Measurements from ENCODE around the gene RC3H2. TPM values are rescaled to one million over a fixed set of nuclear protein-coding genes. Genes with fewer than 3 reads are reported as not detected.

Gene RC3H2
- total RNA-seq, 3 donors from 2014 or later, result 32.0 to 56.3 (median 33.0) TPM

- TF ChIP-seq, protein P1, sequence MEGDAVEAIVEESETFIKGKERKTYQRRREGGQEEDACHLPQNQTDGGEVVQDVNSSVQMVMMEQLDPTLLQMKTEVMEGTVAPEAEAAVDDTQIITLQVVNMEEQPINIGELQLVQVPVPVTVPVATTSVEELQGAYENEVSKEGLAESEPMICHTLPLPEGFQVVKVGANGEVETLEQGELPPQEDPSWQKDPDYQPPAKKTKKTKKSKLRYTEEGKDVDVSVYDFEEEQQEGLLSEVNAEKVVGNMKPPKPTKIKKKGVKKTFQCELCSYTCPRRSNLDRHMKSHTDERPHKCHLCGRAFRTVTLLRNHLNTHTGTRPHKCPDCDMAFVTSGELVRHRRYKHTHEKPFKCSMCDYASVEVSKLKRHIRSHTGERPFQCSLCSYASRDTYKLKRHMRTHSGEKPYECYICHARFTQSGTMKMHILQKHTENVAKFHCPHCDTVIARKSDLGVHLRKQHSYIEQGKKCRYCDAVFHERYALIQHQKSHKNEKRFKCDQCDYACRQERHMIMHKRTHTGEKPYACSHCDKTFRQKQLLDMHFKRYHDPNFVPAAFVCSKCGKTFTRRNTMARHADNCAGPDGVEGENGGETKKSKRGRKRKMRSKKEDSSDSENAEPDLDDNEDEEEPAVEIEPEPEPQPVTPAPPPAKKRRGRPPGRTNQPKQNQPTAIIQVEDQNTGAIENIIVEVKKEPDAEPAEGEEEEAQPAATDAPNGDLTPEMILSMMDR (IDR thresholded peaks at IDR 0.05), result no peak
- intact Hi-C loops (cut with DNase I, micrococcal nuclease), result no loop called here
- Histone ChIP-seq H3K36me3 (ENCODE audit: low read depth) (no peaks in the 10 kb centered on the region), H3K4me3 (peak within 1 kb of the TSS; percentile 56), H3K9me3 (no peaks in the 10 kb centered on the region), H3K4me1 (ENCODE audit: low read depth) (peaks cover 25% of the 10 kb centered on the region)
- DNase-seq, result peak; percentile 99 to 100 (median 99)
- ATAC-seq, result peak; percentile 97
Observed at GRCh38 chr9:122940749-122941581, 35.8 kb upstream of the RC3H2 start, which contains the start of gene RABGAP1. Gene RABGAP1, plus strand, starts transcription at chr9:122941020. Its CDS starts 16,040 bp downstream, at chr9:122957060.

DNA sequence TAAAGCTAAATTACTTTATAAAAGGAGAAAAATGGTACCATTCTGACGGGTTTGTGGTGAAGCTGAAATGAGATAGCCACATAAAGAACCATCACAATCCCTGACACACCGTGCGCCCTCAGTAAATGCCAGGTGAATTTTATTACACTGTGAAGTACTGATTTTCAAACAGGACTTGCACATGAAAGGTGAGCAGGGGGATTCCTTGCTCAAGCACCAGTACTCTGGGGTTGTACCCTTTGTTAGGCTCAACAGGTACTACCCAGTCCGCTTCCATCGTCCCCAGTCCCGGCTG, 35.2 kb upstream of the RC3H2 start:
- intact Hi-C loops (cut with DNase I, micrococcal nuclease), result no loop called here
- peaks cover 24% of the 10 kb centered on the region for H3K4me1 ChIP-seq (ENCODE audit: low read depth)
- peak overlapping the region; percentile 56 for H3K4me3 ChIP-seq
- H3K9me3 ChIP-seq, result no peaks in the 10 kb centered on the region
- DNase-seq (no peak), ATAC-seq (no peak)
- TF ChIP-seq, protein P1 (IDR thresholded peaks at IDR 0.05), result no peak
- no peaks in the 10 kb centered on the region for H3K36me3 ChIP-seq (ENCODE audit: low read depth)

DNA sequence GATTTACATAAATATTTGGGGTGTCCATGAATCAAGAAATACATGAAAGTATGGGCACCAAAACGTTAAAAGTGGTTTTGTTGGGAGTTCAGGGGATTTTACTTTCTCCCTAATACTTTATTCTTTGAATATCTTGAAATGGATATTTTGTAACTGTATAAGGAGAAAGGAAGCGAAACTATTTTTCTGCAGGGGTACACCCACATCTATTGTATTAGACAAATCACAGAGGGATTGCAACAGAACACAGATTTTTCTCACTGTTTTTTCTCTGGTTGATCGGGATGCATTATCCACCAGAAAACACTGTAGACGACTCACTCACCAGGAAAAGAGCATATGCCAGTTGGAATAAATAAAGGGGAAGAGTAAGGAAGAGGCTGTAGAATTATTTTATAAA, 34.4 kb upstream of the RC3H2 start:
- Histone ChIP-seq H3K4me1 (ENCODE audit: low read depth) (peaks cover 20% of the 10 kb centered on the region), H3K9me3 (no peaks in the 10 kb centered on the region), H3K4me3 (no peak overlapping the region), H3K36me3 (ENCODE audit: low read depth) (no peaks in the 10 kb centered on the region)
- ATAC-seq, result no peak
- TF ChIP-seq, protein P1 (IDR thresholded peaks at IDR 0.05), result no peak
- intact Hi-C loops (cut with DNase I, micrococcal nuclease), result no loop called here
- DNase-seq, result no peak

DNA sequence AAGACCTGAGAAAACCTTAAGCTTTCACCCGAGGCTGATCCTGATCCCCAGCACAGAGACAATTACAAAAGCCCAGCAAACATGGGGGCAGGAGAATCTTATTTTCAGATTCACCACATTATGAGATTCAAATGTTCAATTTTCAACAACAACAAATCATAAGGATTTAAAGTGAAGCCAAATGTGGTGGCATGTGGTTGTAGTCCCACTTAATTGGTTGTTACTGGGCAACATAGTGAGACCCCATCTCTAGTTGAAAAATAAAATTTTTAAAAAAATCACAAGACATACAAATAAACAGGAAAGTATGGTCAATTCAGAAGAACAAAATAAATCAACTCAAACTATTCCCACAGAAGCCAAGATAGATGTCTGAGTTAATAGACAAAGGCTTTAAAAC, 31.7 kb upstream of the RC3H2 start:
- TF ChIP-seq, protein P1 (IDR thresholded peaks at IDR 0.05), result no peak
- H3K9me3 ChIP-seq, result no peaks in the 10 kb centered on the region
- ATAC-seq (no peak), DNase-seq (no peak)
- no peaks in the 10 kb centered on the region for H3K36me3 ChIP-seq (ENCODE audit: low read depth)
- intact Hi-C loops (cut with DNase I, micrococcal nuclease), result no loop called here
- H3K4me1 ChIP-seq (ENCODE audit: low read depth), result peaks cover 19% of the 10 kb centered on the region
- no peak overlapping the region for H3K4me3 ChIP-seq

DNA sequence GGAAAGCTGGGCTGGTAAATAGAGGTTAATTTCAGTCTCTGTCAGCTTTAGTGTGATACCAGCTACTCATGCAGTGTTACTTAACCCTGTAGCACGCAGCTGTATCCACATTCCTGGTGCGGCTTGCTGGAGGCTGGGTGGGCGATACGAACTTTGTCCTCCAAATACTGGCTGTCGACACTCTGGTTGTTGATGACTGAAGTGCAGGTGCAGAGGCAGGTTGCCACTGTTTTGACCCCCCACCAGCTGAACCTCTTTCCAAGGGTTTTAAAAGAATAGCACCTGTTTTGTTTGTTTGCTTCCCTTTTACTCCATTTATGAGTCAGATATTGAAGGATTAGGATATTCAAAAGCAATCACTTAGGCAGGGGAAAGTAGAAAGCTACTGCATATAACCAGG, 31.3 kb upstream of the RC3H2 start:
- TF ChIP-seq, protein P1 (IDR thresholded peaks at IDR 0.05), result no peak
- no peak overlapping the region for H3K4me3 ChIP-seq
- intact Hi-C loops (cut with DNase I, micrococcal nuclease), result no loop called here
- ATAC-seq, result no peak
- no peaks in the 10 kb centered on the region for H3K9me3 ChIP-seq
- H3K4me1 ChIP-seq (ENCODE audit: low read depth), result peaks cover 19% of the 10 kb centered on the region
- H3K36me3 ChIP-seq (ENCODE audit: low read depth), result no peaks in the 10 kb centered on the region
- no peak for DNase-seq
